Lung (tissue), 12 donors: ENCODE data around the gene LIMK2. TPM values are rescaled to one million over a fixed set of nuclear protein-coding genes. Genes with fewer than 3 reads are reported as not detected.

Source experiments
- ATAC-seq: fragments of 200-7000 bp; cut with Tn5 transposase; one replicate; pipeline ENCODE4 v1.9.1; 2020; ENCODE audit warnings: moderate number of reproducible peaks; ENCODE audit not compliant: insufficient read depth, low FRiP score
- DNase-seq, 3 donors: peaks; one replicate each; pipeline ENCODE4 v3.0.0-alpha.2; 2013 to 2017
- H3K27ac ChIP-seq, 2 donors: one replicate each; pipeline ENCODE4 v1.5.1; 2013; ENCODE audit warnings: mild to moderate bottlenecking in 2 of 2, moderate library complexity in 2 of 2, control low read depth in 1 of 2, inconsistent platforms in 1 of 2, low read depth in 1 of 2, low read length in 1 of 2
- H3K27me3 ChIP-seq, 3 donors: one replicate each; pipeline ENCODE4 v1.5.1; 2013; ENCODE audit warnings: low read length in 2 of 3; ENCODE audit not compliant: control insufficient read depth in 3 of 3, insufficient read depth in 3 of 3
- H3K36me3 ChIP-seq, 4 donors: one replicate each; pipeline ENCODE4 v1.5.1; 2013; ENCODE audit warnings: low read length in 4 of 4, mild to moderate bottlenecking in 1 of 4, moderate library complexity in 1 of 4; ENCODE audit not compliant: control insufficient read depth in 4 of 4, insufficient read depth in 4 of 4
- H3K4me1 ChIP-seq, 5 donors: one replicate each; pipeline ENCODE4 v1.5.1; 2013; ENCODE audit warnings: low read length in 5 of 5, mild to moderate bottlenecking in 2 of 5, moderate library complexity in 1 of 5; ENCODE audit not compliant: control insufficient read depth in 5 of 5, insufficient read depth in 5 of 5
- H3K4me3 ChIP-seq: one replicate; pipeline ENCODE4 v1.5.1; 2013; ENCODE audit warnings: mild to moderate bottlenecking, control low read depth, moderate library complexity
- H3K9ac ChIP-seq, 2 donors: one replicate each; pipeline ENCODE4 v1.5.1; 2013; ENCODE audit warnings: low read length in 2 of 2, control low read depth in 1 of 2; ENCODE audit not compliant: insufficient read depth in 1 of 2
- H3K9me3 ChIP-seq, 4 donors: one replicate each; pipeline ENCODE4 v1.5.1; 2013; ENCODE audit warnings: low read length in 3 of 4, mild to moderate bottlenecking in 1 of 4, moderate library complexity in 1 of 4; ENCODE audit not compliant: control insufficient read depth in 4 of 4, insufficient read depth in 3 of 4
- WGBS, 2 donors: extraction: QIAGEN DNeasy Blood & Tissue Kit; methylation state at CpG; one replicate each; pipeline ENCODE4 v1.1.7; 2013; 5-methylcytosine and 5-hydroxymethylcytosine counted together
- polyA plus RNA-seq, 2 donors: library from polyadenylated mRNA; stranded (reverse); fragments of 200-250 nt; gene quantifications; one replicate each; pipeline ENCODE4 v1.2.1, GENCODE V29; 2013
- total RNA-seq, 2 donors: library from RNA; depleted of rRNA in 1 of 2; stranded (reverse); fragments of >200 nt in 1 of 2; gene quantifications; one replicate each; pipeline ENCODE4 v1.2.1, GENCODE V29; 2014 to 2021
- TF ChIP-seq, protein P1 (sequence below): IDR thresholded peaks from 2 replicates; pipeline ENCODE4 v1.5.1; 2012; ENCODE audit warnings: mild to moderate bottlenecking; ENCODE audit errors: control extremely low read depth, extremely low read depth
- donor health status: control.
- donor health status: control.
- donor health status: Bipolar disorder and iron deficiency.
- donor health status: healthy.
- donor health status: DM: yes; HTN: yes; CAD: no.

LIMK2 gene
- total and polyA plus RNA-seq, 4 donors, result 27.3 to 113 (median 81.4) TPM

DNA sequence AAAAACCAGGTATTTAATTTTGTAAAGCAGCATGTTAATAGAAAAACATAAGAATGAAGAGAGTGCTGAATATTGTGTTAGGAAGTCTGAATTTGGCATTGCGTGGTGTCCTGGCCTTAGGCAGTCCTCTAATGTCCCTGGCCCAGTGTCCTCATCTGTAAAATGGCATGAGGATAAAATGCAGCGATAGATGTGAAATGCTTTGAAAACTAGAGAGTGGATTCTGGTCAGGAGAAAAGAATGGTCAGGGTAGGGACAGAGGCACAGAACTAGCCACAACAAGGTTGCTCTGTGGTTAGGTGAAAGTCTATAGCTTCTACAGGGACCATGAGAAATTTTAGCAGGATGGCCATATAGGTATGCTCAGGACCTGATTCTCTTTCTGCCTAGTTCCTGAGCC is 33.2 kb upstream of the LIMK2 start:
- no peak overlapping the region for H3K27ac ChIP-seq
- ATAC-seq, result no peak
- WGBS, 2 donors, result 96 to 98% methylated on average over 2 of the region's 2 CpGs
- H3K9me3 ChIP-seq, result no peaks in the 10 kb centered on the region
- no peak overlapping the region for H3K9ac ChIP-seq
- H3K4me3 ChIP-seq, result no peak overlapping the region
- TF ChIP-seq, protein P1, sequence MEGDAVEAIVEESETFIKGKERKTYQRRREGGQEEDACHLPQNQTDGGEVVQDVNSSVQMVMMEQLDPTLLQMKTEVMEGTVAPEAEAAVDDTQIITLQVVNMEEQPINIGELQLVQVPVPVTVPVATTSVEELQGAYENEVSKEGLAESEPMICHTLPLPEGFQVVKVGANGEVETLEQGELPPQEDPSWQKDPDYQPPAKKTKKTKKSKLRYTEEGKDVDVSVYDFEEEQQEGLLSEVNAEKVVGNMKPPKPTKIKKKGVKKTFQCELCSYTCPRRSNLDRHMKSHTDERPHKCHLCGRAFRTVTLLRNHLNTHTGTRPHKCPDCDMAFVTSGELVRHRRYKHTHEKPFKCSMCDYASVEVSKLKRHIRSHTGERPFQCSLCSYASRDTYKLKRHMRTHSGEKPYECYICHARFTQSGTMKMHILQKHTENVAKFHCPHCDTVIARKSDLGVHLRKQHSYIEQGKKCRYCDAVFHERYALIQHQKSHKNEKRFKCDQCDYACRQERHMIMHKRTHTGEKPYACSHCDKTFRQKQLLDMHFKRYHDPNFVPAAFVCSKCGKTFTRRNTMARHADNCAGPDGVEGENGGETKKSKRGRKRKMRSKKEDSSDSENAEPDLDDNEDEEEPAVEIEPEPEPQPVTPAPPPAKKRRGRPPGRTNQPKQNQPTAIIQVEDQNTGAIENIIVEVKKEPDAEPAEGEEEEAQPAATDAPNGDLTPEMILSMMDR, result no peak
- no peak for DNase-seq
- no peaks in the 10 kb centered on the region for H3K27me3 ChIP-seq
- peaks cover 0 to 2% (median 0%) of the 10 kb centered on the region in 5 donors for H3K4me1 ChIP-seq
- peaks cover 0 to 10% (median 2%) of the 10 kb centered on the region in 4 donors for H3K36me3 ChIP-seq

DNA sequence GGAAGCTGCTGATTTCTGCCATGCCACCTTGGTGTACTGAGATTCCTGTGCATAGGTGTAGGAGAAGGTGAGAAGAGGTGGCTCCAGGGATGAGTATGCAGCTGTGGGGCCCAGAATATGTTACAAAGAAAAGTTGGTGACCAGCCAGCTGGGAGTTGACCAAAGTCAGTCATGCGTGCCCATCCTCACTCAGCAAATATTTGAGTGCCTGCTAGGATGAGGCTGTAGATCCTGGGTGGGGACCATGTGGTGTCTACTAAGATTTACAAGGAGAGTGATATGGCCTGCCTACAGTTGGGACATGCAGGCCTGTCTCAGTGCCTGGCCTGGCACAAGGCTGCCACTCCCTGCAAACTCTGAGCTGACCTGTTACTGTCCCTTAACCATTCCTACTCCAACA is 32.8 kb upstream of the LIMK2 start:
- 48 to 84% methylated on average over 1 of the region's 1 CpG for WGBS, 2 donors
- Histone ChIP-seq H3K4me1 (peaks cover 0 to 2% (median 0%) of the 10 kb centered on the region in 5 donors), H3K36me3 (peaks cover 0 to 10% (median 2%) of the 10 kb centered on the region in 4 donors), H3K27ac (no peak overlapping the region), H3K27me3 (no peaks in the 10 kb centered on the region), H3K9ac (no peak overlapping the region), H3K4me3 (no peak overlapping the region), H3K9me3 (no peaks in the 10 kb centered on the region)
- ATAC-seq (no peak), DNase-seq (no peak)
- TF ChIP-seq, protein P1, result no peak

DNA sequence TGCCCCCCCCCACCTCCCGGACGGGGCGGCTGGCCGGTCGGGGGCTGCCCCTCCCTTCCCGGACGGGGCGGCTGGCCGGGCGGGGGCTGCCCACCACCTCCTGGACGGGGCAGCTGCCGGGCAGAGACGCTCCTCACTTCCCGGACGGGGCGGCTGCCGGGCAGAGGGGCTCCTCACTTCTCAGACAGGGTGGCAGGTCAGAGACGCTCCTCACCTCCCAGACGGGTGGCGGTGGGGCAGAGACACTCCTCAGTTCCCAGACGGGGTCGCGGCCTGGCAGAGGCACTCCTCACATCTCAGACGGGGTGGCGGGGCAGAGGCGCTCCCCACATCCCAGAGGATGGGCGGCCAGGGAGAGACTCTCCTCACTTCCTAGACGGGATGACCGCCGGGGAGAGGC is 28.1 kb upstream of the LIMK2 start:
- DNase-seq (no peak), ATAC-seq (no peak)
- H3K4me1 ChIP-seq, result peaks cover 0 to 3% (median 0%) of the 10 kb centered on the region in 5 donors
- H3K9me3 ChIP-seq, result no peaks in the 10 kb centered on the region
- H3K9ac ChIP-seq, result no peak overlapping the region
- H3K27me3 ChIP-seq, result no peaks in the 10 kb centered on the region
- TF ChIP-seq, protein P1, result no peak
- 96 to 98% methylated on average over 27 to 30 of the region's 30 CpGs for whole genome bisulfite sequencing, 2 donors
- no peak overlapping the region for H3K4me3 ChIP-seq
- no peak overlapping the region for H3K27ac ChIP-seq
- H3K36me3 ChIP-seq, result peaks cover 0 to 21% (median 14%) of the 10 kb centered on the region in 4 donors

DNA sequence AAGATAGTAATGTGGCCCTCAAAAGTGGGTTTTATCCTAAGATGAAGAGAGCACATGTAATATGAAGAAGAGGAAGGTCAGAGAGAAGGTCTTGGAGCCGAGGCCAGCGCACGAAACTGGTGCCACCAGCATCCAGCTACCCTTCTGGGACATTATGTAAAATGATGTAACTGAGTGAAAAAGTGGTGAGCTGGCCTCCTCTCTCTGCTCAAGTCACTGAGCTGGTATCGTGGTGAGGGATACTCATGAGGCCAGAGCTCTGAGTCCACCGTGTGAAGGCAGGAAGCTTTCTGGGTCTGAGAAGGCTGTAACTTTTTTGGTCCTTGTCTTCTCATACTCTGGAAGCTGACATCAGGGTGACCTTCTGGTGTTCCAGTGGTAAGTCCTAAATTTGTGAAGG is 27.0 kb upstream of the LIMK2 start:
- no peak for DNase-seq
- Histone ChIP-seq H3K4me1 (peaks cover 0 to 3% (median 0%) of the 10 kb centered on the region in 5 donors), H3K9me3 (no peaks in the 10 kb centered on the region), H3K36me3 (peaks cover 3 to 21% (median 15%) of the 10 kb centered on the region in 4 donors), H3K9ac (no peak overlapping the region), H3K27ac (no peak overlapping the region), H3K4me3 (no peak overlapping the region), H3K27me3 (no peaks in the 10 kb centered on the region)
- 95 to 97% methylated on average over 5 of the region's 5 CpGs for WGBS, 2 donors
- ATAC-seq, result no peak
- TF ChIP-seq, protein P1, result no peak
